ENCODE measurements around the gene ZC3H4. TPM values are rescaled to one million over a fixed set of nuclear protein-coding genes. Genes with fewer than 3 reads are reported as not detected.

The ZC3H4 gene
- total and polyA plus RNA-seq, 7 donors: 5.4 to 25.3 (median 20.4) TPM

DNA sequence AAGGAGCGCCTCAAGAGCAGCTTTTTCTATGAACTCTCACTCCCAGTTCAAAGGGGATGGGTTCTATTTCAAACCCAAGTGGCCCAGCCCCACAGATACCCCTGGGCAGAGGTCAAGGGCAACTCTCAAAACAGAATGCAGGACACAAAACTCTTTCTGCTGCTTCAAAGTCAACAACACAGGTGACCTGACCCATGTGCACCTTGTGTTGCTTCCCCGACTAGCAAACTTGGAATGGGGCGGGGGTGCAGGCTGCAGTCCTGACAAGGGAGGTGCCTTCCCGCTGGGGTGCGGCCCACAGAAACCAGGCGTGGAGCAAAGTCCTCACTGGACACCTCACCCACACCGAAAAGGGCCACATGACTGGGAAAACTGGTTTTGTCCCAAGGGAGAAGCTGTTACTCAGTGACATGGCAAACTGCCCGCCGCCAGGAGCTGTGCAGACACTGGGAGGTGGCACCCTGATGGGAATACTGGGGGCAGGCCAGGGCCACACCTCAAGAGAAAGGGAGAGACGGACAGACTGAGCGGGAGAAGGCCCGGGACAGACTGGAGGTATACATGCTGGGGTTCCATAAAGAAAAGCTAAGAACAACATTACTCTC lies 17.4 kb downstream of the ZC3H4 start:
- Histone ChIP-seq H3K27me3 (no peaks in the 10 kb centered on the region), H3K36me3 (peaks cover 0 to 32% (median 9%) of the 10 kb centered on the region in 4 donors), H3K9me3 (no peaks in the 10 kb centered on the region), H3K27ac (peak overlapping the region in 2 of 4 donors; percentile 2 to 30), H3K4me1 (peaks cover 0 to 63% (median 46%) of the 10 kb centered on the region in 4 donors), H3K4me3 (no peak overlapping the region)
- intact Hi-C loops (cut with DNase I): no loop called here
- WGBS, 2 donors: 17 to 75% methylated on average over 12 of the region's 12 CpGs
- TF ChIP-seq EP300 (IDR thresholded peaks at IDR 0.05) (no peak), POLR2A (IDR thresholded peaks at IDR 0.05) (peak in 1 of 2 donors; percentile 51), POLR2AphosphoS5 (IDR thresholded peaks at IDR 0.05) (peak in 1 of 4 donors; percentile 17)
- TF ChIP-seq, protein P1, sequence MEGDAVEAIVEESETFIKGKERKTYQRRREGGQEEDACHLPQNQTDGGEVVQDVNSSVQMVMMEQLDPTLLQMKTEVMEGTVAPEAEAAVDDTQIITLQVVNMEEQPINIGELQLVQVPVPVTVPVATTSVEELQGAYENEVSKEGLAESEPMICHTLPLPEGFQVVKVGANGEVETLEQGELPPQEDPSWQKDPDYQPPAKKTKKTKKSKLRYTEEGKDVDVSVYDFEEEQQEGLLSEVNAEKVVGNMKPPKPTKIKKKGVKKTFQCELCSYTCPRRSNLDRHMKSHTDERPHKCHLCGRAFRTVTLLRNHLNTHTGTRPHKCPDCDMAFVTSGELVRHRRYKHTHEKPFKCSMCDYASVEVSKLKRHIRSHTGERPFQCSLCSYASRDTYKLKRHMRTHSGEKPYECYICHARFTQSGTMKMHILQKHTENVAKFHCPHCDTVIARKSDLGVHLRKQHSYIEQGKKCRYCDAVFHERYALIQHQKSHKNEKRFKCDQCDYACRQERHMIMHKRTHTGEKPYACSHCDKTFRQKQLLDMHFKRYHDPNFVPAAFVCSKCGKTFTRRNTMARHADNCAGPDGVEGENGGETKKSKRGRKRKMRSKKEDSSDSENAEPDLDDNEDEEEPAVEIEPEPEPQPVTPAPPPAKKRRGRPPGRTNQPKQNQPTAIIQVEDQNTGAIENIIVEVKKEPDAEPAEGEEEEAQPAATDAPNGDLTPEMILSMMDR (IDR thresholded peaks at IDR 0.05): no peak
- no peak for DNase-seq

DNA sequence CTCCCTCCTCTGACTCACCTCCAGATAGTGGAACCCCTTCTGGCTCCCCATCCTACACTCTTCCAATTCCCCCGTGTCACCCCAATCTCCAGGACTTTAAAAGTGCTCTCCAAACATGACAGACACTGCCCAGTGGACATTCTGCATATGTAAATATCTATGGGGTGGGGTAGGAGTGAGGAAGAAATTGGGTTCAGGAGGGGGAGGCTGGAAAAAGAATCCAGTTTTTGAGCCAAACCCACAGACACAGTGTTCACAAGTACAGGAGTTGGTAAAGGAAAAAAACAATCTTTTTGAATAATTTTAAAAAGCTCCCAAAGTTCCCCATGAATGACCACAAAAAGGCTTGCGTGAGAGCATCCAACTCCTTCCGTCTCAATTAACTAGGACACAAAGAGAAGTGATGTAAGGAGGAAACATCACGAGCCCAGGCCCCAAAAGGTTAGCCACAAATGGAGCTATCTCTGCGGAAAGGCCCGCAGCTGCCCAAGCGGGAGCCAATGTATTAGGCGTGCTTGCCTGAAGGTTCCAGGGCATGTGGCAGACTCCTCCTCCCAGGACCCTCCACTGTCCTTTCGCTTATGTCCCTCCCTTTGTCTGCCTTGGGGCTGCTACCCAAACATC lies 18.0 kb downstream of the ZC3H4 start:
- peak overlapping the region; percentile 29 to 62 (median 42) for H3K27ac ChIP-seq

DNA sequence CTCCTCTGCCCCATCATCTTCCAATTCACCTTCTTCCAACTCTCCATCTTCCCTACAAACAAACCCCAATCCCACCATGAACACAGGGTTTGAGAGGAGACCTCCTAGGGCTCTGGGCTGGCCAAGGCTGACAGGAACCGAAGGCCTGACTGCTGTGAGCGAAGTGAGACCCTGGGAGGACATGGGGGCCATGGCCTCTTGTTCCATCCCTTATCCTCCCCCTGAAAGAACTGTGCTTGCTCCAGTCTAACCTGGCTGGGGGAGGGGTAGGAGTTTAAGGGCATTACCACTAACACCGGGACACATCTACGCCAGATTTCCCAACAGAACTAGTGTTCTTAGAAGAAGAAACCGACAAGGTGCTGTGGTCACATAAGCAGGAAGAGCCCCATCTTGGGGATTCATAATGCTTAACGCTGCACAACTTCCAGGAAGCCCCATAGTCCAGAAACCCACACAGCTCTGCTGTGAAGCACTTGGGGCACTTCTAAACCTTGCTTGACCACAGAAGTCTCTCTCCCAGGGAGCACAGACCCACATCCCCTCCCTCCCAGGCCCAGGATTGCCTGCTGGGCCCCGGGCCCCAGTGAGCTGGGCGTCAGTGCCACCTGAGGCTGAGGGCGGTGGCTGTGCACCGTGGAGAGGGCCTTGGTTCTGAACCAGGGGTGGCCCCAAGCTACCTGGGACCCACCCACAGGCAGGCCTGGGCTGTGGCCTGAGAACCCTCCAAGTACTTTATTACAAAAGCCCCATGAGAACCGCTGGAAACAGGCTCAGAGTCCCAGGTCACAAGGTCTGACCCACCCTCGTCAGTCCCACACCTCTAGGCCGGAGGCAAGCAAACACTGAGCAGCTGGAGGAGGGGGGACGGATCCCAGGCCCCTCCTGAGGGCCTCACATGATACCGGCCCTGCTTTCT lies 18.8 kb downstream of the ZC3H4 start:
- TF ChIP-seq POLR2AphosphoS5 (IDR thresholded peaks at IDR 0.05): no peak
- TF ChIP-seq, protein P1 (IDR thresholded peaks at IDR 0.05): no peak
- no peak for TF ChIP-seq EP300 (IDR thresholded peaks at IDR 0.05)
- no peak for TF ChIP-seq POLR2A (IDR thresholded peaks at IDR 0.05)
- peaks cover 0 to 63% (median 46%) of the 10 kb centered on the region in 4 donors for H3K4me1 ChIP-seq
- H3K4me3 ChIP-seq: no peak overlapping the region
- intact Hi-C loops (cut with DNase I): no loop called here
- H3K27me3 ChIP-seq: no peaks in the 10 kb centered on the region
- 33 to 43% methylated on average over 15 of the region's 15 CpGs for WGBS, 2 donors
- H3K9me3 ChIP-seq: no peaks in the 10 kb centered on the region
- no peak for DNase-seq
- H3K36me3 ChIP-seq: peaks cover 7 to 46% (median 19%) of the 10 kb centered on the region in 4 donors
- H3K27ac ChIP-seq: peak overlapping the region; percentile 29 to 62 (median 42)

More for the DNA sequence above, 18.0 kb downstream of the ZC3H4 start:
- H3K36me3 ChIP-seq: peaks cover 0 to 38% (median 11%) of the 10 kb centered on the region in 4 donors
- H3K9me3 ChIP-seq: no peaks in the 10 kb centered on the region
- H3K4me1 ChIP-seq: peaks cover 0 to 63% (median 46%) of the 10 kb centered on the region in 4 donors
- H3K27me3 ChIP-seq: no peaks in the 10 kb centered on the region
- TF ChIP-seq, protein P1 (IDR thresholded peaks at IDR 0.05): no peak
- TF ChIP-seq EP300 (IDR thresholded peaks at IDR 0.05) (no peak), POLR2A (IDR thresholded peaks at IDR 0.05) (no peak), POLR2AphosphoS5 (IDR thresholded peaks at IDR 0.05) (no peak)
- H3K4me3 ChIP-seq: no peak overlapping the region
- WGBS, 2 donors: 32 to 61% methylated on average over 9 of the region's 9 CpGs
- intact Hi-C loops (cut with DNase I): no loop called here
- no peak for DNase-seq

DNA sequence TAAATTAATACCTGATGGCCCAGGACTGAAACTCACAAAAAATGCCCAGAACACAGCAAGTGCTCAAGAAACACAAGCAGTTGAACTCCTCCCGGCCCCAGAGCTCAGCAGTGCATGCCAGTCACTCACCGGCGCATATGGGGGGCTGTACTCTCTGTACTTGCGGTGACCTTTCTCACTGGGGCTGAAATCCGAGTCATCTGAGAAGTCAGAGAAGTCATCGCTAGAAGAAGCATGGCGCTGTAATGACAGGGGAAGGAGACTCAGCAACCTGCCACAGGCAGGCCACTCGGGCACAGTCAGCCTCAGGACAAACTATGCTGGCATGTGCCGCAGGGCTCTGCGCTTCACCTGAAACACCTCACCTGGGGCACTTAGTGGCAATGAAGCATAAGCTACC lies 19.7 kb downstream of the ZC3H4 start:
- TF ChIP-seq EP300 (IDR thresholded peaks at IDR 0.05) (no peak), POLR2A (IDR thresholded peaks at IDR 0.05) (no peak), POLR2AphosphoS5 (IDR thresholded peaks at IDR 0.05) (no peak)
- TF ChIP-seq, protein P1 (IDR thresholded peaks at IDR 0.05): no peak
- peaks cover 0 to 60% (median 41%) of the 10 kb centered on the region in 4 donors for H3K4me1 ChIP-seq
- H3K36me3 ChIP-seq: peaks cover 10 to 56% (median 27%) of the 10 kb centered on the region in 4 donors
- H3K4me3 ChIP-seq: no peak overlapping the region
- no peak for DNase-seq
- no peaks in the 10 kb centered on the region for H3K27me3 ChIP-seq
- no peaks in the 10 kb centered on the region for H3K9me3 ChIP-seq
- peak overlapping the region; percentile 3 to 54 (median 36) for H3K27ac ChIP-seq
- WGBS, 2 donors: 84 to 87% methylated on average over 10 of the region's 10 CpGs
- intact Hi-C loops (cut with DNase I): no loop called here

Data from sigmoid colon (tissue), 7 donors.